Liver (tissue), 3 donors: Measurements from ENCODE around the gene ABCC11.

Experiments used
- EGR1 ChIP-seq, 2 donors: IDR thresholded peaks; 2 replicates each; pipeline ENCODE4 v1.6.1; 2016 to 2018; ENCODE audit warnings: antibody characterized with exemption in 2 of 2, low read depth in 2 of 2
- FOXA1 ChIP-seq: IDR thresholded peaks from 2 replicates; pipeline ENCODE4 v1.6.1; 2016; ENCODE audit warnings: antibody characterized with exemption
- GABPA ChIP-seq, 2 donors: IDR thresholded peaks in 1 of 2; conservative IDR thresholded peaks in 1 of 2; 2 replicates each; pipeline ENCODE4 v1.6.1; 2016; ENCODE audit warnings: antibody characterized with exemption in 2 of 2, mild to moderate bottlenecking in 1 of 2, moderate library complexity in 1 of 2
- NR2F2 ChIP-seq: IDR thresholded peaks from 2 replicates; pipeline ENCODE4 v1.6.1; 2016; ENCODE audit warnings: antibody characterized with exemption
- RAD21 ChIP-seq, 2 donors: IDR thresholded peaks; 2 replicates each; pipeline ENCODE4 v1.6.1; 2016; ENCODE audit warnings: antibody characterized with exemption in 2 of 2, mild to moderate bottlenecking in 2 of 2
- SP1 ChIP-seq: IDR thresholded peaks from 2 replicates; pipeline ENCODE4 v1.6.1; 2018; ENCODE audit warnings: antibody characterized with exemption, mild to moderate bottlenecking
- TAF1 ChIP-seq: conservative IDR thresholded peaks from 2 replicates; pipeline ENCODE4 v1.6.1; 2016; ENCODE audit warnings: antibody characterized with exemption, mild to moderate bottlenecking
- TF ChIP-seq, protein P1 (sequence below): fragments of 150-350 bp; IDR thresholded peaks from 2 replicates; pipeline ENCODE4 v1.5.1; 2017; ENCODE audit warnings: improper control_type of control experiment, low read depth, low read length; ENCODE audit not compliant: missing input control
- TF ChIP-seq, protein P2 (sequence below): IDR thresholded peaks from 2 replicates; pipeline ENCODE4 v1.6.1; 2016; ENCODE audit warnings: antibody characterized with exemption
- donor health status: healthy.
- donor health status: healthy.

DNA sequence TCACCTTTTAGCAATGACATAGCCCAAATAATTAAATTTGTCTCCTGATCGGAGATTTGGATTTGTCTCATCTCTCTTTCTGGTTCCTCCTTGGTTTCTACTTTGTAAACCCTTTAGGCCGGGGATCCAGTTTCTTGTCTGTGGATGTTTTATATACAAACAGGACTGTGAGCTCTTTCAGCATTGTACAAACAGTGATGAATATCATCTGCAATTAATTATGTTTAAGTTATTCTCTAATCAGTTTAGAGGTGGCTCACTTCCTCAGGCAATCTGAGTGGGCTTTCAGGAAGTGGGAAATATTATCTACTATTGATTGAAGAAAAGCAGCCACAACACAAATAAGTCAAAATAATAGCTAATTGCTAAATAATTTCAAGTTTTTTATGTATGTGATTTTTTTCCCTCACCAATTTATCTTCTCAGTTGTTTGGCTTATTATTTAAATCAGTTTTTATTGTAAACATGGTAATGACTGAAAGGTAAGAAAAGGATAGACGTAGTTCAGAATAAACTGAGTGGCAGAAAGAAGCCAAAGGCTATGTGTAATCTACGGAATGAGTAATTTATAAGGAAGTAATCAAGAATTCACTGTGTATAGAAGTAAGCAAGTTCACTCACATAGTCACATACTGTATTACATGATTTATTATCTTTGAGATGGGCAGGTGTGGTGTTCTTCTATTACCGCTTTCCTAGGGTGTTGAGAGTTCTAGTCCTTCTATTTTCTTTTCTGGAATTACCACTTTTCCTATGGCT, 3.4 kb upstream of the ABCC11 start:
- TF ChIP-seq TAF1, result no peak
- TF ChIP-seq, protein P1, sequence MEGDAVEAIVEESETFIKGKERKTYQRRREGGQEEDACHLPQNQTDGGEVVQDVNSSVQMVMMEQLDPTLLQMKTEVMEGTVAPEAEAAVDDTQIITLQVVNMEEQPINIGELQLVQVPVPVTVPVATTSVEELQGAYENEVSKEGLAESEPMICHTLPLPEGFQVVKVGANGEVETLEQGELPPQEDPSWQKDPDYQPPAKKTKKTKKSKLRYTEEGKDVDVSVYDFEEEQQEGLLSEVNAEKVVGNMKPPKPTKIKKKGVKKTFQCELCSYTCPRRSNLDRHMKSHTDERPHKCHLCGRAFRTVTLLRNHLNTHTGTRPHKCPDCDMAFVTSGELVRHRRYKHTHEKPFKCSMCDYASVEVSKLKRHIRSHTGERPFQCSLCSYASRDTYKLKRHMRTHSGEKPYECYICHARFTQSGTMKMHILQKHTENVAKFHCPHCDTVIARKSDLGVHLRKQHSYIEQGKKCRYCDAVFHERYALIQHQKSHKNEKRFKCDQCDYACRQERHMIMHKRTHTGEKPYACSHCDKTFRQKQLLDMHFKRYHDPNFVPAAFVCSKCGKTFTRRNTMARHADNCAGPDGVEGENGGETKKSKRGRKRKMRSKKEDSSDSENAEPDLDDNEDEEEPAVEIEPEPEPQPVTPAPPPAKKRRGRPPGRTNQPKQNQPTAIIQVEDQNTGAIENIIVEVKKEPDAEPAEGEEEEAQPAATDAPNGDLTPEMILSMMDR, result no peak
- TF ChIP-seq GABPA (IDR thresholded peaks at IDR 0.05 in 1 of 2, conservative IDR thresholded peaks at IDR 0.05 in 1 of 2), result no peak
- TF ChIP-seq EGR1 (IDR thresholded peaks at IDR 0.05; ENCODE audit: low read depth in 2 of 2), result no peak
- no peak for TF ChIP-seq NR2F2
- no peak for TF ChIP-seq RAD21 (IDR thresholded peaks at IDR 0.05)
- TF ChIP-seq, protein P2, sequence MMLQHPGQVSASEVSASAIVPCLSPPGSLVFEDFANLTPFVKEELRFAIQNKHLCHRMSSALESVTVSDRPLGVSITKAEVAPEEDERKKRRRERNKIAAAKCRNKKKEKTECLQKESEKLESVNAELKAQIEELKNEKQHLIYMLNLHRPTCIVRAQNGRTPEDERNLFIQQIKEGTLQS, result no peak
- no peak for TF ChIP-seq FOXA1
- no peak for TF ChIP-seq SP1
